H1 (cell line): Measurements from ENCODE around the gene TOP2B. TPM values are rescaled to one million over a fixed set of nuclear protein-coding genes. Genes with fewer than 3 reads are reported as not detected.
A peak's percentile ranks its signal among the peaks of the same experiment; 100 is the strongest.

Experiments used
- CTCF ChIA-PET: fragments of 300-600 bp; sonication (Branson Sonifier 250); formaldehyde crosslinking; loops from one replicate; lab custom pipeline; 2021; ENCODE audit not compliant: partially characterized antibody; lab: Charles Lee
- POLR2A ChIA-PET: fragments of 300-600 bp; sonication (Branson Sonifier 250); formaldehyde crosslinking; loops from one replicate; lab custom pipeline; 2021; ENCODE audit warnings: inconsistent platforms; ENCODE audit not compliant: partially characterized antibody; lab: Charles Lee
- DNase-seq, 2 experiments: peaks; one replicate each; pipeline versions ENCODE4 v3.0.0 to v3.0.0-alpha.2; 2010 to 2022; ENCODE audit warnings: low spot score in 2 of 2, low read depth in 1 of 2, mixed read lengths in 1 of 2
- FAIRE-seq: peaks from 2 replicates; lab custom pipeline; 2011; peaks lifted over from hg19 to GRCh38; lab: Jason Lieb, UNC
- H2AFZ ChIP-seq: 2 replicates; pipeline ENCODE4 v1.8.1; 2012; ENCODE audit warnings: low read length, inconsistent platforms
- H2AK5ac ChIP-seq: 2 replicates; pipeline ENCODE4 v1.6.1; 2013; ENCODE audit warnings: low read depth, low read length
- H2BK120ac ChIP-seq: replicated peaks from 2 replicates; pipeline ENCODE3; 2013; ENCODE audit warnings: low read depth, low read length, inconsistent platforms
- H2BK12ac ChIP-seq: 2 replicates; pipeline ENCODE4 v1.6.1; 2013; ENCODE audit warnings: low read depth, low read length
- H2BK15ac ChIP-seq: 2 replicates; pipeline ENCODE4 v1.6.1; 2013; ENCODE audit warnings: low read length
- H2BK20ac ChIP-seq: 2 replicates; pipeline ENCODE4 v1.6.1; 2013; ENCODE audit warnings: low read length
- H2BK5ac ChIP-seq: 2 replicates; pipeline ENCODE4 v1.6.1; 2013; ENCODE audit warnings: low read depth, low read length
- H3K14ac ChIP-seq: 2 replicates; pipeline ENCODE4 v1.6.1; 2013; ENCODE audit warnings: inconsistent platforms; ENCODE audit not compliant: insufficient read length
- H3K18ac ChIP-seq: 2 replicates; pipeline ENCODE4 v1.6.1; 2013; ENCODE audit warnings: low read length; ENCODE audit errors: extremely low read depth
- H3K23ac ChIP-seq: 2 replicates; pipeline ENCODE4 v1.6.1; 2013; ENCODE audit warnings: inconsistent platforms; ENCODE audit not compliant: insufficient read length
- H3K23me2 ChIP-seq: 2 replicates; pipeline ENCODE4 v1.6.1; 2013; ENCODE audit warnings: low read depth, low read length
- H3K27ac ChIP-seq: 2 replicates; pipeline ENCODE4 v1.6.1; 2011; ENCODE audit warnings: low read depth, low read length, inconsistent platforms
- H3K27me3 ChIP-seq, 4 experiments: replicated peaks in 1 of 4; 1 replicate in 1 of 4; 2 replicates in 3 of 4; pipeline versions ENCODE4 v1.6.1 to v1.8.1; 2011 to 2013; ENCODE audit warnings: low read length in 3 of 4, mild to moderate bottlenecking in 3 of 4, inconsistent platforms in 2 of 4, mixed read lengths in 2 of 4, moderate library complexity in 1 of 4; ENCODE audit not compliant: control insufficient read depth in 3 of 4, insufficient read depth in 3 of 4; ENCODE audit errors: extremely low read depth in 1 of 4
- H3K36me3 ChIP-seq, 4 experiments: 2 replicates each; pipeline versions ENCODE4 v1.6.1 to v1.8.1; 2011 to 2013; ENCODE audit warnings: mild to moderate bottlenecking in 4 of 4, low read length in 3 of 4, moderate library complexity in 2 of 4, control low read depth in 1 of 4, inconsistent platforms in 1 of 4; ENCODE audit not compliant: insufficient read depth in 4 of 4, control insufficient read depth in 2 of 4
- H3K4ac ChIP-seq: replicated peaks from 2 replicates; pipeline ENCODE3; 2013; ENCODE audit warnings: low read length, low read depth, mixed read lengths, inconsistent platforms; ENCODE audit not compliant: insufficient read length
- H3K4me1 ChIP-seq, 4 experiments: replicated peaks in 1 of 4; 1 replicate in 1 of 4; 2 replicates in 3 of 4; pipeline versions ENCODE4 v1.6.1 to v1.8.1; 2011 to 2013; ENCODE audit warnings: low read length in 3 of 4, inconsistent platforms in 2 of 4, mixed read lengths in 1 of 4; ENCODE audit not compliant: insufficient read depth in 4 of 4, control insufficient read depth in 3 of 4
- H3K4me2 ChIP-seq, 2 experiments: 2 replicates each; pipeline versions ENCODE4 v1.6.1 to v1.8.1; 2011 to 2013; ENCODE audit warnings: low read depth in 2 of 2, low read length in 2 of 2, control low read depth in 1 of 2, inconsistent platforms in 1 of 2, mild to moderate bottlenecking in 1 of 2; ENCODE audit not compliant: insufficient read depth in 1 of 2
- H3K4me3 ChIP-seq, 4 experiments: fragments of 200-600, 300-600 bp in 1 of 4; sonication (generic), shearing (Covaris generic), sonication (Bioruptor Twin) in 1 of 4; 2 replicates each; pipeline versions ENCODE4 v1.5.1 to v1.8.1; 2011 to 2016; ENCODE audit warnings: low read length in 4 of 4, low read depth in 3 of 4, control low read depth in 2 of 4, inconsistent platforms in 2 of 4, mild to moderate bottlenecking in 2 of 4, mixed read lengths in 1 of 4, moderate library complexity in 1 of 4; ENCODE audit not compliant: insufficient read depth in 2 of 4; ENCODE audit errors: extremely low read depth in 1 of 4
- H3K56ac ChIP-seq: replicated peaks from 2 replicates; pipeline ENCODE3; 2013; ENCODE audit warnings: low read depth, mild to moderate bottlenecking, mixed read lengths, low read length, inconsistent platforms; ENCODE audit not compliant: insufficient read length
- H3K79me1 ChIP-seq: 2 replicates; pipeline ENCODE4 v1.6.1; 2013; ENCODE audit warnings: low read depth, low read length, control low read depth
- H3K79me2 ChIP-seq, 2 experiments: 2 replicates each; pipeline versions ENCODE4 v1.6.1 to v1.8.1; 2012 to 2013; ENCODE audit warnings: low read length in 2 of 2, mild to moderate bottlenecking in 2 of 2, inconsistent platforms in 1 of 2; ENCODE audit not compliant: insufficient read depth in 2 of 2, control insufficient read depth in 1 of 2
- H3K9ac ChIP-seq, 4 experiments: replicated peaks in 1 of 4; 1 replicate in 1 of 4; 2 replicates in 3 of 4; pipeline versions ENCODE4 v1.6.1 to v1.8.1; 2011 to 2013; ENCODE audit warnings: low read depth in 3 of 4, low read length in 3 of 4, control low read depth in 2 of 4, mild to moderate bottlenecking in 2 of 4, moderate library complexity in 2 of 4, inconsistent platforms in 1 of 4; ENCODE audit errors: extremely low read depth in 1 of 4
- H3K9me3 ChIP-seq, 2 experiments: 2 replicates each; pipeline versions ENCODE4 v1.6.1 to v1.8.1; 2012 to 2013; ENCODE audit warnings: mild to moderate bottlenecking in 2 of 2, moderate library complexity in 2 of 2, control low read depth in 1 of 2, inconsistent platforms in 1 of 2, low read depth in 1 of 2, low read length in 1 of 2, mixed read lengths in 1 of 2; ENCODE audit not compliant: insufficient read depth in 2 of 2
- H4K20me1 ChIP-seq, 2 experiments: replicated peaks in 1 of 2; 2 replicates each; pipeline versions ENCODE3 to v1.8.1; 2011 to 2013; ENCODE audit warnings: inconsistent platforms in 2 of 2, low read length in 2 of 2, mild to moderate bottlenecking in 1 of 2; ENCODE audit not compliant: insufficient read depth in 2 of 2, control insufficient read depth in 1 of 2
- H4K5ac ChIP-seq: 2 replicates; pipeline ENCODE4 v1.6.1; 2013; ENCODE audit warnings: low read length, low read depth, mixed read lengths, inconsistent platforms; ENCODE audit not compliant: insufficient read length
- H4K8ac ChIP-seq: 2 replicates; pipeline ENCODE4 v1.8.0; 2013; ENCODE audit warnings: mild to moderate bottlenecking, moderate library complexity, low read length, inconsistent platforms; ENCODE audit not compliant: insufficient read depth; ENCODE audit errors: extremely low read depth
- H4K91ac ChIP-seq: replicated peaks from 2 replicates; pipeline ENCODE3; 2013; ENCODE audit warnings: low read length, mixed read lengths, inconsistent platforms; ENCODE audit not compliant: insufficient read length
- EP300 ChIP-seq, 2 experiments: IDR thresholded peaks; 1 replicate in 1 of 2; 2 replicates in 1 of 2; pipeline ENCODE4 v1.6.1; 2011 to 2012; ENCODE audit warnings: low read depth in 2 of 2, low read length in 2 of 2, mild to moderate bottlenecking in 2 of 2, borderline replicate concordance in 1 of 2, inconsistent platforms in 1 of 2, moderate library complexity in 1 of 2
- EZH2 ChIP-seq: fragments of 200-600 bp; sonication (generic); IDR thresholded peaks from 2 replicates; pipeline ENCODE4 v1.7.1; 2012; ENCODE audit warnings: low read depth, mild to moderate bottlenecking, moderate library complexity, low read length, inconsistent platforms; ENCODE audit not compliant: severe bottlenecking
- HDAC6 ChIP-seq: IDR thresholded peaks from one replicate; pipeline ENCODE4 v1.7.1; 2012; ENCODE audit warnings: low read depth, mild to moderate bottlenecking, inconsistent platforms, low read length, moderate library complexity
- RAD21 ChIP-seq, 2 experiments: IDR thresholded peaks in 1 of 2; conservative IDR thresholded peaks in 1 of 2; 2 replicates each; pipeline ENCODE4 v1.6.1; 2011; ENCODE audit warnings: low read depth in 2 of 2, low read length in 2 of 2, improper control_type of control experiment in 1 of 2, inconsistent platforms in 1 of 2, mild to moderate bottlenecking in 1 of 2, moderate library complexity in 1 of 2
- SAP30 ChIP-seq: fragments of 300-600 bp; sonication (generic); IDR thresholded peaks from 2 replicates; pipeline ENCODE4 v1.7.1; 2012; ENCODE audit warnings: low read length, moderate library complexity, mild to moderate bottlenecking, inconsistent platforms; ENCODE audit not compliant: insufficient read depth, insufficient replicate concordance
- SP4 ChIP-seq: IDR thresholded peaks from 2 replicates; pipeline ENCODE4 v1.6.1; 2012; ENCODE audit warnings: low read length, inconsistent platforms
- TAF7 ChIP-seq: optimal IDR thresholded peaks from 2 replicates; pipeline ENCODE3; 2011; ENCODE audit warnings: low read depth, mild to moderate bottlenecking, inconsistent platforms, low read length, moderate library complexity, borderline replicate concordance
- TBP ChIP-seq: IDR thresholded peaks from 2 replicates; pipeline ENCODE4 v1.6.1; 2011; ENCODE audit warnings: low read depth, low read length, improper control_type of control experiment
- WGBS, 2 experiments: shearing (Covaris generic) in 1 of 2; methylation state at CpG; one replicate each; pipeline versions ENCODE4 v1.1.6 to v1.1.7; 2013 to 2015; ENCODE audit warnings: low lambda C conversion rate in 2 of 2, mixed read lengths in 2 of 2, inconsistent platforms in 1 of 2, low coverage in 1 of 2, missing lambda C conversion rate in 1 of 2; ENCODE audit not compliant: insufficient replicate concordance in 2 of 2, insufficient coverage in 1 of 2, insufficient read length in 1 of 2; ENCODE audit errors: extremely low coverage in 1 of 2, missing lambda C conversion rate in 1 of 2; 5-methylcytosine and 5-hydroxymethylcytosine counted together
- polyA plus RNA-seq, 7 experiments: library from polyadenylated mRNA; depleted of rRNA in 3 of 7; stranded (reverse) in 5 of 7; unstranded in 2 of 7; fragments of >200 nt in 5 of 7; fragments of 200-250 nt in 2 of 7; gene quantifications; 1 replicate in 5 of 7; 2 replicates in 1 of 7; 4 replicates in 1 of 7; pipeline versions ENCODE4 v1.2.1 to v1.2.3, GENCODE V29; 2011 to 2013; ENCODE audit warnings: missing spikeins in 2 of 7, mixed read lengths in 2 of 7
- total RNA-seq: library from RNA; stranded (reverse); fragmentation: NEBNext Ultra II Directional; extraction: Animal tissue kit (Norgen Biotek cat#: 25700); gene quantifications from 2 replicates; pipeline ENCODE4 v1.2.1, GENCODE V29; 2021

The TOP2B gene
- total and polyA plus RNA-seq, 2 of the 8 experiments (the other 6 are each of a cell fraction or from before 2014, with no cell fraction given): 34.9 to 206 TPM

DNA sequence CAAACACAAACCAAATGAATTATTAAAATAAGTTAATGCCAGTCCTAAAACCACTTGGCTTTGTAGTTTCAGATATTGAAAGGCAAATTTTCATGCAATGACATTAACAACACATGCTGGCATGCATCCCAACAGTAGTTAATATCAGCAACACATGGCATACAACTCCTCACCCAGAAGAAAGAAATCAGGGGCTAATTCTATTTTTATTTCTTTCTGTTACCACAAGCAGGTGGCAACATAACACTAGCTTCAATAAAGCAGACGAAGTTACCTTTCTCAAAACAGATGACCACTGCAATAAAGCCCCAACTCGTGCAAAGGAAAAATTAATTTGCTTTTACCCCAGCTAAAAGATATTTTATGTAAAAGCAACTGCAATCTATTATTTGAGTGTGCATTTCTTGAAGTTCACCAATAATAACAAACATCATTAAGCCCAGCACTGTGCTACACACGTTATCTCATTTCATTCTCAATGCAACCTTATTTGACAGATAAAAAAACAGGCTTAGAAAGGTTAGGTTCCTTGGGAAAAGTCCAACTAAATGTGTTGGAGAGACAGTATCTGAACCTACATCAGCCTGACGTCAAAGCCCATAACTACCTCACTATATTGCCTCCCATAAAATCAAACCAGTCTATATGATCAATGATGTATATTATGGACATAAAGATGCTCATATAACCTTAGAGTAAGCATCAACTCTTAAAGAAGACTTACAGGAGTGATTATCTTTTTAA is 2.8 kb downstream of the TOP2B start:
- H3K23ac ChIP-seq: no peak overlapping the region
- H2AK5ac ChIP-seq: no peak overlapping the region
- no peaks in the 10 kb centered on the region for H3K27me3 ChIP-seq
- no peak for FAIRE-seq
- H3K27ac ChIP-seq: no peak overlapping the region
- WGBS, 2 experiments: 84% methylated on average over 4 of the region's 4 CpGs; no CpG with 5 or more reads in 1 of the 2 experiments
- peak overlapping the region; percentile 45 to 75; a peak in 2 of 4 replicates for H3K4me2 ChIP-seq
- no peak overlapping the region for H4K5ac ChIP-seq
- no peak overlapping the region for H2BK12ac ChIP-seq
- H3K9me3 ChIP-seq: no peaks in the 10 kb centered on the region
- H3K14ac ChIP-seq: no peak overlapping the region
- H3K9ac ChIP-seq: no peak overlapping the region
- peaks cover 10 to 13% of the 10 kb centered on the region in 2 experiments for H4K20me1 ChIP-seq
- H3K79me1 ChIP-seq: 0 out of 2 replicates have a peak, but pooled peaks cover 4% of the 10 kb centered on the region
- H3K36me3 ChIP-seq: no peaks in the 10 kb centered on the region
- no peak overlapping the region for H4K8ac ChIP-seq
- no peak overlapping the region for H3K4ac ChIP-seq
- no peak overlapping the region for H2AFZ ChIP-seq
- DNase-seq: no peak
- no peak overlapping the region for H3K18ac ChIP-seq
- TF ChIP-seq TAF7 (no peak), SAP30 (no peak), HDAC6 (no peak), RAD21 (IDR thresholded peaks at IDR 0.05 in 1 of 2, conservative IDR thresholded peaks at IDR 0.05 in 1 of 2; ENCODE audit: low read depth in 2 of 2, low read length in 2 of 2) (peak; percentile 20 to 33; a peak in 3 of 4 replicates), TBP (no peak), EZH2 (no peak), SP4 (no peak), EP300 (IDR thresholded peaks at IDR 0.05; ENCODE audit: borderline replicate concordance in 1 of 2, low read depth in 2 of 2, low read length in 2 of 2) (no peak)
- POLR2A ChIA-PET: no interaction called here
- H3K4me1 ChIP-seq: peaks cover 0 to 11% (median 6%) of the 10 kb centered on the region in 4 experiments; a peak in 4 of 7 replicates
- H3K79me2 ChIP-seq: peaks cover 14 to 67% of the 10 kb centered on the region in 2 experiments
- no peak overlapping the region for H2BK120ac ChIP-seq
- H2BK20ac ChIP-seq: no peak overlapping the region
- H2BK5ac ChIP-seq: no peak overlapping the region
- H3K4me3 ChIP-seq: peak overlapping the region in 1 of 4 experiments; percentile 86; a peak in 2 of 8 replicates
- H4K91ac ChIP-seq: no peak overlapping the region
- H3K56ac ChIP-seq: no peak overlapping the region
- H2BK15ac ChIP-seq: no peak overlapping the region
- H3K23me2 ChIP-seq: peaks cover 7% of the 10 kb centered on the region; the same call in 1 of the 2 replicates
- CTCF ChIA-PET: interaction anchor here (0.5 to 3.8 kb wide), 9 partner anchors 9 to 242 kb away, joined by 3 to 22 read pairs (median 3); no protein-coding TSS in a partner anchor
